ENCODE measurements around the gene SMIM32.

Gene SMIM32

GRCh38 chr5:136186796-136187195 is 6.2 kb downstream of the SMIM32 start:
- no peak for DNase-seq (ENCODE audit: low read depth in 2 of 2)

- DNase-seq (ENCODE audit: low read depth in 2 of 2), result no peak
Measured at GRCh38 chr5:136185974-136186665, 6.8 kb downstream of the SMIM32 start.

GRCh38 chr5:136182618-136183017 is 10.3 kb downstream of the SMIM32 start:
- no peak for DNase-seq (ENCODE audit: low read depth in 2 of 2)

DNA sequence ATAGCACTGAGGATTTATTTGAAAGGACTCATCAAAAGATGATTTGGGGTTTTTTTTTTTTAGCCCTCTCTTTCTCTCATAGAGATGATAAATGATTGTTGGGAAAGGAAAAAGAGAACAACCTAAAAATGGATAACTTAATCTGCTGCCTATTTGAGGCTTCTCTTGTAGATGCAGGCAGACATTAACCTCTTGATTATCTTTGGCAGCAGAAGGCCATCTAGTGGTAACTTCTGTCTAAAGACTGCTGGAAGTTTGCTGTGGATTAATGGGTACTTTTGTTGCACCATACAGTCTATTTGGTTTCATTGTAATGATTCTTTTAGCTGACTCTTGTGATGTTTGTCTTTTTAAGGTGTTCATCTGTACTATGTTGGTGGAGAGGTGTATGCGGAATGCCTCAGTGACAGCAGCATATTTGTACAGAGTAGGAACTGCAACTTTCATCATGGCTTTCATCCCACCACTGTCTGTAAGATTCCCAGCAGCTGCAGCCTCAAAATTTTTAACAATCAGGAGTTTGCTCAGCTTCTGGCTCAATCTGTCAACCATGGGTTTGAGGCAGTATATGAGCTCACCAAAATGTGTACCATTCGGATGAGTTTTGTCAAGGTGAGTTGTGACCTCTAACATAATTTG is 18.8 kb downstream of the SMIM32 start:
- no peak for DNase-seq (ENCODE audit: low read depth in 2 of 2)

- no peak for DNase-seq (ENCODE audit: low read depth in 2 of 2)
Measured at GRCh38 chr5:136169218-136169617, 23.7 kb downstream of the SMIM32 start.

DNA sequence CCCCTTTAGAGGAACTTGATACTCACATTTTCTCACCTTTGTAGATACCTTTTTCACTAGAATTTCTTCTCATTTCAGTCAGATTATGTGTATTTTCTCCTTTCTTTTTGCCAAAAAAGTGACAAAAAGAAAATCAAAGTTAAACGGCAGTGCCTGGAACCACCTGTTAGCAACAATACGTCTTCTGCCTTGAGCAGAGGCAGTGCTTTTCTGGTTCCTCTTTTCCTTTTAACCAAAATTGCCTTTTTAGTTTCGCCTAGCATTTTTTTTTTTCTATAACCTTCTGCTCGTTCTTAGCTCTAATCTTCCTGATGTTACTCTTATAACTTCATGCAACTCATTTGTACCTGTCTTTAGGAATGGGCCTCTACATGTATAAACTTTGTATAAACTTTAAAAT is 26.1 kb downstream of the SMIM32 start:
- no peak for DNase-seq (ENCODE audit: low read depth in 2 of 2)

DNA sequence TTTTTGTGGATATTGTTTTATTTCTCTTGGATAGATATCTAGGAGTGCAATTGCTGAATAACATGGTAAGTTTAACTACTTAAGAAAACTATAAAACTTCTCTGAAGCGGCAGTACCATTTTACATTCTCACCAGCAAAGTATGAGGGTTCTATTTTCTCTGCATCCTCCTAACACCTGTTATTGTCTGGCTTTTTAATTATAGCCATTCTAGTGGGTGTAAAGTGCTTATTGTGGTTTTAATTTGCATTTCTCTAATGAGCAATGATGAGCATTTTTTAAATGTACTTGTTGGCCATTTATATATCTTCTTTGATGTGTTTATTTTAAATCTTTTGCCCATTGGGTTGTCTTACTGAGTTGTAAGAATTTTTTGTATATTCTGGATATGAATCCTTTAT is 28.7 kb downstream of the SMIM32 start:
- no peak for DNase-seq (ENCODE audit: low read depth in 2 of 2)

DNA sequence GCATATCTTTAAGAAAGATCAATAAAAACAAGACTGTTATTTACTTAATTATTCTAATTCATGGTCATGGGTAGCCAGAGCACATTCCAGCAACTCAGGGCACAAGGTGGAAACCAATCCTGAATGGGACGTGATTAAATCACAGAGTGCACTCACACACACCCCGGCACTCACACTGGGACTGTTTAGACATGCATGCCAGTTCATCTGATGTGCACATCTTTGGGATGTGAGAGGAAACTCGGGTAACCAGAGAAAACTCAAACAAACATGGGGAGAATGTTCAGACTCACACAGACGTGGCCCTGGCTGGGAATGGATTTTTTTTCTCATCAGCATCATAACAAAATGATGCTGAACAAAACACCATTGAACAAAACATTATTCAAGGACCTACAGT is 31.0 kb downstream of the SMIM32 start:
- no peak for DNase-seq (ENCODE audit: low read depth in 2 of 2)

GRCh38 chr5:136159457-136159856 is 33.5 kb downstream of the SMIM32 start:
- DNase-seq (ENCODE audit: low read depth in 2 of 2), result no peak

GRCh38 chr5:136157514-136157913 is 35.4 kb downstream of the SMIM32 start:
- DNase-seq (ENCODE audit: low read depth in 2 of 2), result no peak

DNA sequence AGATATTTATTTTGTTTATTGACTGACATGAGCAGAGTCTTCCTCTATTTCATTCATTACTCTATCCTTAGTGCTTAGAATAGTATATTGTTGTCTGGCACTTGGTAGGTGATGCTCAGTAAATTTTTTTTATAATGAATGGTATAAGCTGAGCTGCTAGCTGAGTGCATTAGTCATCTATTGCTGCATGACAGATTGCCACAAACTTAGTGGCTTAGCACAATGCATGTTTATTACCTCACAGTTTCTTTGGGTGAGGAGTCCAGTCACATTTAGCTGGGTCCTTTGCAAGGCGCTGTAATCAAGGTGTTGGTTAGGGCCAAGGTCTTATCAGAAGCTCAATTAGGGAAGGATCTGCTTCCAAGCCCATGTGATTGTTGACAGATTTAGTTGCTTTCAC is 37.2 kb downstream of the SMIM32 start:
- no peak for DNase-seq (ENCODE audit: low read depth in 2 of 2)

DNA sequence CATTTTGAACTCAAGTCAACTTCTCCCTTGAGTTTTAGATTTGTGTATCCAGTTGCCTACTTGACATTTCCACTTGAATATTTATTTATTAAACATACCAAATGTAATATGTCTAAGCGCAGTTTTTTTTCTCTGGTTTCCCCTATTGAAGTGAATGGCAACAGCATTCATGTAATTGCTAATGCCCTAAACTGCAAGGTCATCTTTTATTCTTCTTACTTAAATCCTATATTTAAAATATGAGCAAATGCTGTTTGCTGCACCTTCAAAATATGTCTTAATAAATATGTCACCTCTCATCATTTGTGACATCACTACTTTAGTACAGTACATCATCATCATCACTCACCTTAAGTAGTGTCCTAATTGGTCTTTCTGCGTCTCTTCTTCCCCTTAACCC is 37.9 kb downstream of the SMIM32 start:
- DNase-seq (ENCODE audit: low read depth in 2 of 2), result no peak

- DNase-seq (ENCODE audit: low read depth in 2 of 2), result no peak
Measured at GRCh38 chr5:136153581-136154236, 39.3 kb downstream of the SMIM32 start.

DNA sequence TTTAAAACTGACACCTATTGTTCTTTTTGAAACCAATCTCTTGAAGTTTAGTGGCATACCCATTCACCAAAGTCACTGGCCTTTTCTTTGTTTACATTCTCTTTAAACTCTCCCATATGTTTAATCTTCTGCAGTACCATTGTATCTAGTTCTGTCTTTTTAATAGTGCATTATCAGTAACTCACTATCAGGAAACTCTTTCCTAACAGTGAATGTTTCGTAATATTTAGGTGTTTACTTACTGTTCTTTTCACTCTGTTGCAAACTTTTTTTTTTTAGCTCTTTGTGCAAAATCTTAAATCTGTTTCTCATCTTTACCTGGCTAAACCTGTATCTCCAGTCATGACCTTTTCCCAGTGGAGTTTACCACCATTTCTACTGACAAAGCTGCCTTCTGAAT is 43.1 kb downstream of the SMIM32 start:
- no peak for DNase-seq (ENCODE audit: low read depth in 2 of 2)

DNA sequence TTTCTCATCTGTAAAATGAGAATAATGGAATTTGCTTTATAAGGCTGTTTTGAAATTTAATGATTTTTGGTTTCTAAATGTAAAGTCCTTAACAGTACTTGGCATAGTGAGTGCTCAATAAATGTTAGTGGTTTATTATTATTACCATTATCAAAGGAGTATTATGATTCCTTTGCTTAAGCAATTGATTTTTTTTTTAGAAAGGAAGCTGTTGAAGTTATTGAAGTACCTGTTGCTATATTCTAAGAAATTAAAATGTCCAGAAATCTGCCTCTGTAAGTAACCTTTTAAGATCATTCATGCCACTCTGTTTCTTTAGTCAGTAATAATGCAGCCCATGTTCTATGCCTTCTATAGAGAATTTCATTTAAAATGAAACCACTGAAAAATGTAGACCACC is 45.3 kb downstream of the SMIM32 start:
- no peak for DNase-seq (ENCODE audit: low read depth in 2 of 2)

DNA sequence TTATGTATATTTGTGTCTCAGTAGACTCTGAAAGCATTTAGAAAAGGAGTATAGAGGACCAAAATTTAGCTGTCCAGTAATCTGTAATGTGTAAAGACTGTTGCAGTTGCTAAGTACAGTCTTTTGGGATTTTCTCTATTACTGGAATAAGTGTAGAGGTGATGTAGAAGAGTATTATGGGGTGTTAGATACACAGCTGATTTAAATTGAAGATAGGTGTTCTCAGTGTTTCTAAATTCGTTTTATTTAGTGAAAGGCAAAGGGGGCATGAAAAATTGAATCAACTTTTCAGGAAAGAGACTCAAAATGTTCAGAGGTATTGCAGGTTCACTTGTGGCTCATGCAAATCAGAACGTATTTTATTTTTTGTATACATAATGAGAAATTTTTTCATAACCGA is 46.8 kb downstream of the SMIM32 start:
- no peak for DNase-seq (ENCODE audit: low read depth in 2 of 2)

DNA sequence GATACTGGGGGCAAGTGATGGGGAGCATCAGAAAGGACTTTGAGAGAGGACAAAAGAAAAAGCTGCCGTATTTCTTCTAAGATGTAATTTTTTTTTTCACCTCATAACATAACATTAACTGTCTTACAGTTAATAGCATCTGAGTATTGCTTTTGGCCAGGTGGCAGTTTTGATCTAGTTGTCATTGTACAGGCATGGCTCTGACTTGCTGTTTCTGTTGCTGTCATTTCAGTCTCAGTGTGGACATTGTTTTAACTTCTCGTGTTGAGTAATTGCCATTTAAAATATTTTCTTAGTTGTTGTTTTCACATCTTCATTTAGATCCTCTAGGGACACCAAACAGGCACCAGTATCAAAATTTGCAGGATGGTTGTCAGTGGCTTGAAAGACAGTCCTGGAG is 47.9 kb downstream of the SMIM32 start:
- no peak for DNase-seq (ENCODE audit: low read depth in 2 of 2)

GRCh38 chr5:136143763-136144162 is 49.2 kb downstream of the SMIM32 start:
- DNase-seq (ENCODE audit: low read depth in 2 of 2), result no peak

- no peak for DNase-seq (ENCODE audit: low read depth in 2 of 2)
Measured at GRCh38 chr5:136143312-136143711, 49.6 kb downstream of the SMIM32 start.

DNA sequence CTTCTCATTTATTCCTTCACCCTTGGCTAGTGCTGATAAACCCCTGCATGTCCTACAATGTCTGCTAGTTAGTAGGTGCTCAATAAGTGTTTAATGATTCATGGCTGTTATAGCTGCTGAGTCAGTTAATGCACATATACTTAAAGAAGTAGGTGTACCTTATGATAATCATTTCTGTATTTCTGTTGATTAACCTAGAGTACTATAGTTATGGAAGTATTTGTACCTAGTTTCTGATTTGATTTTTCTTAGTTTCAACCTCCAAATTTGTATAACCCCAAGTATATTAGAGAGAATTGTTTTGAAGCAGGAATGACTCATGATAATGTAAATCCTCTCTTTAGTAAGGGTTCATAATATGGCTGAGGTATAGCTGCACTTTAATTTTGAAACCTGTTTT is 51.4 kb downstream of the SMIM32 start:
- no peak for DNase-seq (ENCODE audit: low read depth in 2 of 2)
